MG63 (cell line): ENCODE data around the gene MACROD2. TPM values are rescaled to one million over a fixed set of nuclear protein-coding genes. Genes with fewer than 3 reads are reported as not detected.

Experiments
- DNase-seq: peaks from one replicate; pipeline ENCODE4 v3.0.0-alpha.2; 2020
- H3K27me3 ChIP-seq: fragments of 250-450 bp; sonication (Bioruptor Pico); 2 replicates; pipeline ENCODE4 v1.5.1; 2020; ENCODE audit warnings: mild to moderate bottlenecking, moderate library complexity
- H3K36me3 ChIP-seq: fragments of 250-450 bp; sonication (Bioruptor Pico); 2 replicates; pipeline ENCODE4 v1.5.1; 2020; ENCODE audit warnings: mild to moderate bottlenecking, moderate library complexity
- H3K4me3 ChIP-seq: fragments of 250-450 bp; sonication (Bioruptor Pico); 2 replicates; pipeline ENCODE4 v1.5.1; 2020; ENCODE audit warnings: mild to moderate bottlenecking, moderate library complexity
- H3K9me3 ChIP-seq: fragments of 250-450 bp; sonication (Bioruptor Pico); 2 replicates; pipeline ENCODE4 v1.5.1; 2020; ENCODE audit warnings: mild to moderate bottlenecking, moderate library complexity
- total RNA-seq: library from RNA; depleted of rRNA; stranded (reverse); fragments of >200 nt; shearing (Covaris generic); gene quantifications from 2 replicates; pipeline ENCODE4 v1.2.3, GENCODE V29; 2014; ENCODE audit warnings: low replicate concordance

MACROD2 gene
- total RNA-seq, 1 experiment from 2014 or later, result 0.66 TPM

- no peaks in the 10 kb centered on the region for H3K9me3 ChIP-seq
- no peaks in the 10 kb centered on the region for H3K27me3 ChIP-seq
- no peaks in the 10 kb centered on the region for H3K36me3 ChIP-seq
- DNase-seq, result no peak
- no peak overlapping the region for H3K4me3 ChIP-seq
These were observed 1292.0 kb downstream of the MACROD2 start for GRCh38 chr20:15287329-15287728.

GRCh38 chr20:15288106-15288505, 1292.8 kb downstream of the MACROD2 start:
- Histone ChIP-seq H3K9me3 (no peaks in the 10 kb centered on the region), H3K36me3 (no peaks in the 10 kb centered on the region), H3K27me3 (no peaks in the 10 kb centered on the region), H3K4me3 (no peak overlapping the region)
- no peak for DNase-seq

DNA sequence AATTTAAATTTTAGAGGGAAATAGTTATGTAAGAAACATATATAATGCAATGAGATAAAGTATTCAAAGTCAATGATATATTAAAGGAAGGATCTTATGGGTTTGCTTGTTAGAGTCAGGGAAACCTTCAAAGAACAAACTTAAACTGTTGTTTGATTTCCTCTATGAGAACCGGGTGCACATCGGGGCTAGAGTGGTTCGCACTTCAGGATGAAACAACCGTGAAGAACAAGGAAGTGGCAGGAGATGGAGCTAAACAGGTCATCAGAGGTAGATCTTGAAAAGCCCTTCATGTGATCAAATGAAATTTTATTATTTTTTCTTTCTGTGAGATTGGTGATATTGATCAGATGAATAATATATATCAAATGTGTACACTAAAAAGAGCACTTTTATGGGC, 1294.0 kb downstream of the MACROD2 start:
- Histone ChIP-seq H3K9me3 (no peaks in the 10 kb centered on the region), H3K4me3 (no peak overlapping the region), H3K36me3 (no peaks in the 10 kb centered on the region), H3K27me3 (no peaks in the 10 kb centered on the region)
- DNase-seq, result no peak

- no peaks in the 10 kb centered on the region for H3K27me3 ChIP-seq
- H3K36me3 ChIP-seq, result no peaks in the 10 kb centered on the region
- DNase-seq, result no peak
- H3K9me3 ChIP-seq, result no peaks in the 10 kb centered on the region
- H3K4me3 ChIP-seq, result no peak overlapping the region
These were observed 1297.1 kb downstream of the MACROD2 start for GRCh38 chr20:15292405-15292804.

DNA sequence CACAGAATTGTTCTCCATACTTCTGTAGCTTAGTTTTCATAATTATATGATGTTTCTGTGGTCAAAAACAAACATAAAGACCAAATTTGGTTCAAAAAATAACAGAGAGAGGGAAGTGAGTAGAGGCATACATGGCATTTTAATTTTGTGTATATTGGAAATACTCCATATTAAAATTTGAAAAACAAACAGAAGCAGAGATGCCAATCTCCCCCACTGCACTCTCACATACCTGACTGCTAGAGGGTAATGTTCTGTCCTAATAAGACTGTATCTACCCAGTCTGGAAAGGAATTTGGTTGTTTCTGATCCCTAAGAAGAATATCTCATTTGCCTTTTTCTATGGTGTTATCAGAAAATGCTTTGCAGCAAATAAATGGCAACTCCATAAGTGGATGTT, 1301.1 kb downstream of the MACROD2 start:
- Histone ChIP-seq H3K9me3 (no peaks in the 10 kb centered on the region), H3K4me3 (no peak overlapping the region), H3K36me3 (no peaks in the 10 kb centered on the region), H3K27me3 (no peaks in the 10 kb centered on the region)
- no peak for DNase-seq

GRCh38 chr20:15297059-15297875, 1302.0 kb downstream of the MACROD2 start:
- Histone ChIP-seq H3K36me3 (no peaks in the 10 kb centered on the region), H3K9me3 (no peaks in the 10 kb centered on the region), H3K4me3 (no peak overlapping the region), H3K27me3 (no peaks in the 10 kb centered on the region)
- no peak for DNase-seq

GRCh38 chr20:15302075-15302474, 1306.8 kb downstream of the MACROD2 start:
- H3K27me3 ChIP-seq, result no peaks in the 10 kb centered on the region
- no peak overlapping the region for H3K4me3 ChIP-seq
- no peak for DNase-seq
- H3K36me3 ChIP-seq, result no peaks in the 10 kb centered on the region
- H3K9me3 ChIP-seq, result no peaks in the 10 kb centered on the region

- H3K27me3 ChIP-seq, result no peaks in the 10 kb centered on the region
- H3K4me3 ChIP-seq, result no peak overlapping the region
- H3K36me3 ChIP-seq, result no peaks in the 10 kb centered on the region
- DNase-seq, result no peak
- H3K9me3 ChIP-seq, result no peaks in the 10 kb centered on the region
These were observed 1315.0 kb downstream of the MACROD2 start for GRCh38 chr20:15310361-15310760.

- Histone ChIP-seq H3K27me3 (no peaks in the 10 kb centered on the region), H3K36me3 (no peaks in the 10 kb centered on the region), H3K4me3 (no peak overlapping the region), H3K9me3 (no peaks in the 10 kb centered on the region)
- no peak for DNase-seq
These were observed 1321.2 kb downstream of the MACROD2 start for GRCh38 chr20:15316556-15316955.

DNA sequence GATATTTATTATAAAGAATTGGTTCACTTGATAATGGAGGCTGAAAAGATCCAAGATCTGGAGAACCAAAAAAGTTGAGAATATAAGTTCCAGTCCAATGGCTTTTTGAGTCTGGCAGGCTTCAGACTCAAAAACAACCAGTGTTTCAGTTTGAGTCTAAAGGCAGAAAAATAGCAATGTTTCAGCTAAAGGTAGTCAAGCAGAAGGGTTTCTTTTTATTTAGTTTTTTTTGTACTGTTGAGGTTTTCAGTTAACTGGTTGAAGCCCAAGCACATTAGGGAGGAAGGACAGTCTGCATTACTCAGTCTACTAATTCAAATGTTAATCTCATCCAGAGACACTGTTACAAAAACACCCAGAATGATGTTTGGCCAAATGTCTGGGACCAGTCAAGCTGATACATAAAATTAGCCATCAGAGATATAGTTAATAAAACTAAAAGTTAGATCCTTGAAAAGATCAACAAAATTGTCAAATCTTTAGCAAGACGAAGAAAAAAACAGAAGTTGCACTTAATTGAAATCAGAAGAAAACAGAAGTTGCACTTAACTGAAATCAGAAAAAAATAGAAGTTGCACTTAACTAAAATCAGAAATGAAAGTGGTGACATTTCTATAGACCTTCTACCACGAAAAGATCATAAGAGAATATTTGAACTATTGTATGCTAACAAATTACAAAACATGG, 1322.4 kb downstream of the MACROD2 start:
- no peak for DNase-seq

DNA sequence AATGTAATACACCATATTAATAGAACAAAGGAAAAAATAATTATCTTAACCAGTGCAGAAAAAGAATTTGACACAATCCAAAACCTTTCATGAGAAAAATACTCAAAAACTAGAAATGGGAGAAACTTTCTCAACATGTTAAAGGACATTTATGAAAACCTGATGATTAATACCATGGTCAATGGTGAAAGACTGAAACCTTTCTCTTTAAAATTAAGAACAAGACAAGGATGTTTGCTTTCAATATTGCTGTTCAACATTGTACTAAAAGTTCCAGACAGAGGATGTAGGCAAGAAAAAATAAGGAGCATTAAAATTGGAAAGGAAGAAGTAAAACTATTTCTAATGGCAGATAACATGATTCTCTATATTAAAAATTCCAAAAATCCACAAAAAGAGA, 1323.4 kb downstream of the MACROD2 start:
- DNase-seq, result no peak
- no peaks in the 10 kb centered on the region for H3K27me3 ChIP-seq
- no peak overlapping the region for H3K4me3 ChIP-seq
- no peaks in the 10 kb centered on the region for H3K9me3 ChIP-seq
- no peaks in the 10 kb centered on the region for H3K36me3 ChIP-seq

More for the DNA sequence above, 1322.4 kb downstream of the MACROD2 start:
- Histone ChIP-seq H3K36me3 (no peaks in the 10 kb centered on the region), H3K9me3 (no peaks in the 10 kb centered on the region), H3K4me3 (no peak overlapping the region), H3K27me3 (no peaks in the 10 kb centered on the region)

- Histone ChIP-seq H3K9me3 (no peaks in the 10 kb centered on the region), H3K4me3 (no peak overlapping the region), H3K27me3 (no peaks in the 10 kb centered on the region), H3K36me3 (no peaks in the 10 kb centered on the region)
- no peak for DNase-seq
These were observed 1324.1 kb downstream of the MACROD2 start for GRCh38 chr20:15319439-15319838.

- Histone ChIP-seq H3K36me3 (no peaks in the 10 kb centered on the region), H3K9me3 (no peaks in the 10 kb centered on the region), H3K27me3 (no peaks in the 10 kb centered on the region), H3K4me3 (no peak overlapping the region)
- DNase-seq, result peak; percentile 1
These were observed 1325.6 kb downstream of the MACROD2 start for GRCh38 chr20:15320941-15321340.

GRCh38 chr20:15327123-15327522, 1331.8 kb downstream of the MACROD2 start:
- H3K36me3 ChIP-seq, result no peaks in the 10 kb centered on the region
- H3K4me3 ChIP-seq, result no peak overlapping the region
- H3K27me3 ChIP-seq, result no peaks in the 10 kb centered on the region
- no peaks in the 10 kb centered on the region for H3K9me3 ChIP-seq
- no peak for DNase-seq

GRCh38 chr20:15328084-15328483, 1332.8 kb downstream of the MACROD2 start:
- Histone ChIP-seq H3K27me3 (no peaks in the 10 kb centered on the region), H3K4me3 (no peak overlapping the region), H3K36me3 (no peaks in the 10 kb centered on the region), H3K9me3 (no peaks in the 10 kb centered on the region)
- DNase-seq, result no peak

GRCh38 chr20:15332711-15333160, 1337.4 kb downstream of the MACROD2 start:
- H3K9me3 ChIP-seq, result no peaks in the 10 kb centered on the region
- no peaks in the 10 kb centered on the region for H3K36me3 ChIP-seq
- DNase-seq, result no peak
- H3K4me3 ChIP-seq, result no peak overlapping the region
- no peaks in the 10 kb centered on the region for H3K27me3 ChIP-seq

DNA sequence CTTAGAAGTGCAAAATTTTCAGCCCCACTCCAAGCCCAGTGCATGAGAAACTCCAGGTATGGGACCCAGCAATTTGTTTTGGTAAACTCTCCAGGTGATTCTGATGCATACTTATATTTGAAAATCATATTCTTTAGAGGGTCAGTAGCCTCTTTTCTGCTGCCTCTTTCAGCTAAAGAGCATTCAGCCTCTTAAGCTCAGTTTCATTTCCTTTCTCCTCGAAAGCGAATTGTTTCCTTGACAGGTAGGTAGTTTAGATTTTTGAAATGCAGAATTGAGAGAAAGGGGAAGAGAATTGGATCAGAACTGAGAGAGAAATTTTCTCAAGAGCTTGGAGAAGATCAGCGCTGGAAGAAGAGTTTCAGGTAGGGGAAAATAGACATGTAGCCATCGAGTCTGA, 1337.9 kb downstream of the MACROD2 start:
- H3K27me3 ChIP-seq, result no peaks in the 10 kb centered on the region
- no peak for DNase-seq
- H3K9me3 ChIP-seq, result no peaks in the 10 kb centered on the region
- H3K36me3 ChIP-seq, result no peaks in the 10 kb centered on the region
- H3K4me3 ChIP-seq, result no peak overlapping the region

- Histone ChIP-seq H3K27me3 (no peaks in the 10 kb centered on the region), H3K36me3 (no peaks in the 10 kb centered on the region), H3K4me3 (no peak overlapping the region), H3K9me3 (no peaks in the 10 kb centered on the region)
- no peak for DNase-seq
These were observed 1340.7 kb downstream of the MACROD2 start for GRCh38 chr20:15336011-15336410.
